ENCODE results near the gene CPNE4.
"Not testable (repeated sequence)": the region's sequence is repeated elsewhere in the genome, so short reads cannot be mapped to it uniquely, and the experiment has no call there.

CPNE4 gene

GRCh38 chr3:132034486-132035464 is at the start of gene CPNE4:
Gene CPNE4 (minus strand): TSS chr3:132035014.
- DNase-seq, result peak; percentile 76

GRCh38 chr3:132083583-132084279 is 48.9 kb upstream of the CPNE4 start:
- no peak for DNase-seq

- DNase-seq, result no peak
Observed at GRCh38 chr3:132083159-132083558, 48.3 kb upstream of the CPNE4 start.

GRCh38 chr3:132079147-132079546 is 44.3 kb upstream of the CPNE4 start:
- no peak for DNase-seq

GRCh38 chr3:132073771-132074170 is 39.0 kb upstream of the CPNE4 start:
- DNase-seq, result no peak

- DNase-seq, result no peak
Observed at GRCh38 chr3:132071043-132071442, 36.2 kb upstream of the CPNE4 start.

- no peak for DNase-seq
Observed at GRCh38 chr3:132064114-132064513, 29.3 kb upstream of the CPNE4 start.

- no peak for DNase-seq
Observed at GRCh38 chr3:132062535-132062934, 27.7 kb upstream of the CPNE4 start.

GRCh38 chr3:132055872-132056271 is 21.1 kb upstream of the CPNE4 start:
- no peak for DNase-seq

GRCh38 chr3:132047209-132047608 is 12.4 kb upstream of the CPNE4 start:
- no peak for DNase-seq

GRCh38 chr3:132044874-132045273 is 10.1 kb upstream of the CPNE4 start:
- not testable (repeated sequence) for DNase-seq

- no peak for DNase-seq
Observed at GRCh38 chr3:132042681-132043080, 7.9 kb upstream of the CPNE4 start.

GRCh38 chr3:132038198-132038825 is 3.5 kb upstream of the CPNE4 start:
- DNase-seq, result peak; percentile 5

GRCh38 chr3:132037581-132037980 is 2.8 kb upstream of the CPNE4 start:
- DNase-seq, result no peak

- DNase-seq, result no peak
Observed at GRCh38 chr3:132037056-132037455, 2.2 kb upstream of the CPNE4 start.

- DNase-seq, result no peak
Observed at GRCh38 chr3:132034097-132034485, 723 bp downstream of the CPNE4 start.

GRCh38 chr3:132033471-132033870 is 1.3 kb downstream of the CPNE4 start:
- no peak for DNase-seq

- DNase-seq, result no peak
Observed at GRCh38 chr3:132032959-132033358, 1.9 kb downstream of the CPNE4 start.

- peak; percentile 84 for DNase-seq
Observed at GRCh38 chr3:132029182-132029902, 5.5 kb downstream of the CPNE4 start.

GRCh38 chr3:132022914-132023313 is 11.9 kb downstream of the CPNE4 start:
- no peak for DNase-seq

- no peak for DNase-seq
Observed at GRCh38 chr3:132020058-132020457, 14.8 kb downstream of the CPNE4 start.

GRCh38 chr3:132017137-132017536 is 17.7 kb downstream of the CPNE4 start:
- DNase-seq, result no peak
